PFSK-1 (cell line): ENCODE data around the gene THEMIS2.

Experiments
- FOXP2 ChIP-seq: optimal IDR thresholded peaks from 2 replicates; pipeline ENCODE3; 2011; ENCODE audit warnings: borderline replicate concordance, control low read depth, inconsistent platforms; ENCODE audit not compliant: insufficient read depth; ENCODE audit errors: extremely low read length, extremely low read depth
- POLR2AphosphoS5 ChIP-seq: IDR thresholded peaks from 2 replicates; pipeline ENCODE4 v1.6.1; 2012; ENCODE audit warnings: low read depth, mild to moderate bottlenecking, control low read depth, low read length, moderate library complexity
- REST ChIP-seq, 2 experiments: IDR thresholded peaks; 2 replicates each; pipeline versions ENCODE4 v1.6.1 to v1.8.0; 2011 to 2012; ENCODE audit warnings: low read depth in 2 of 2, low read length in 2 of 2, control low read depth in 1 of 2, inconsistent platforms in 1 of 2, mild to moderate bottlenecking in 1 of 2, moderate library complexity in 1 of 2; ENCODE audit not compliant: insufficient read depth in 1 of 2
- SIN3A ChIP-seq: IDR thresholded peaks from 2 replicates; pipeline ENCODE4 v1.6.1; 2012; ENCODE audit warnings: mild to moderate bottlenecking, low read length, moderate library complexity, borderline replicate concordance; ENCODE audit not compliant: insufficient read depth
- TAF1 ChIP-seq: IDR thresholded peaks from 2 replicates; pipeline ENCODE4 v1.6.1; 2012; ENCODE audit warnings: low read length, control low read depth, borderline replicate concordance; ENCODE audit not compliant: insufficient read depth

Gene THEMIS2

GRCh38 chr1:27862004-27862403 is 10.3 kb upstream of the THEMIS2 start:
- TF ChIP-seq SIN3A = no peak
- no peak for TF ChIP-seq POLR2AphosphoS5
- TF ChIP-seq TAF1 = no peak
- no peak for TF ChIP-seq REST (IDR thresholded peaks at IDR 0.05; ENCODE audit: insufficient read depth in 1 of 2, low read depth in 2 of 2, low read length in 2 of 2)
- no peak for TF ChIP-seq FOXP2

GRCh38 chr1:27862671-27863537 is 9.4 kb upstream of the THEMIS2 start:
- TF ChIP-seq FOXP2 = no peak
- no peak for TF ChIP-seq REST (IDR thresholded peaks at IDR 0.05; ENCODE audit: insufficient read depth in 1 of 2, low read depth in 2 of 2, low read length in 2 of 2)
- TF ChIP-seq POLR2AphosphoS5 = no peak
- no peak for TF ChIP-seq TAF1
- no peak for TF ChIP-seq SIN3A

GRCh38 chr1:27863538-27863915 is 8.8 kb upstream of the THEMIS2 start:
- TF ChIP-seq SIN3A = no peak
- no peak for TF ChIP-seq FOXP2
- no peak for TF ChIP-seq POLR2AphosphoS5
- TF ChIP-seq TAF1 = no peak
- TF ChIP-seq REST (IDR thresholded peaks at IDR 0.05; ENCODE audit: insufficient read depth in 1 of 2, low read depth in 2 of 2, low read length in 2 of 2) = no peak

- TF ChIP-seq FOXP2 (no peak), SIN3A (no peak), TAF1 (no peak), POLR2AphosphoS5 (no peak), REST (IDR thresholded peaks at IDR 0.05; ENCODE audit: insufficient read depth in 1 of 2, low read depth in 2 of 2, low read length in 2 of 2) (no peak)
Measured at GRCh38 chr1:27864264-27864895, 8.0 kb upstream of the THEMIS2 start.
